ENCODE measurements around the gene ZNF629.

DNA sequence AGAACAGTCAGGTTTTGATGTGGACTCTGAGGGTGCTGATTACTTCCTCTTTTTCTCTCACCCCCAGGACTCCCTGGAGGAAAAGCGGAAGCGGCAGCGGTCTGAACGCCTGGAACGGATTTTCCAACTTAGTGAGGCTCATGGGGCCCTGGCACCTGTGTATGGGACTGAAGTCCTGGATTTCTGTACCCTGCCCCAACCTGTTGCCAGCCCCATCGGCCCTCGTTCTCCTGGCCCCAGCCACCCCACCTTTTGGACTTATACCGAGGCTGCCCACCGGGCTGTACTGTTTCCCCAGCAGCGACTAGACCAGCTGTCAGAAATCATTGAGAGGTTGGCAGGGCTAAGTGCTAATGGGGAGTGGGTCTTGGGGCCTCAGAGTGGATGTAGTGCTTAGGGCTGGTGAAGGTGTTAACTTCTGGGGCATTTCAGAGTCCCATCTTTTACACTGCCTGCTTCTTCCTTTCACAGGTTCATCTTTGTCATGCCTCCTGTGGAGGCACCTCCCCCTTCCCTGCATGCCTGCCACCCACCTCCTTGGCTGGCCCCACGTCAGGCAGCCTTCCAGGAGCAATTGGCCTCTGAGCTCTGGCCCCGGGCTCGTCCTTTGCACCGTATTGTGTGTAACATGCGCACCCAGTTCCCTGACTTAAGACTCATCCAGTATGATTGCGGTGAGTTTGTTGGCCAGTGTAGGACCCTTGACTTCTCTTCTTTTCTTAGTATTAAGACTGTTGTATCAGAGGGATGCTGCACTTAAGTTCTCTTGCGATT lies 57.9 kb downstream of the ZNF629 start:
- TF ChIP-seq POLR2A (IDR thresholded peaks at IDR 0.05; ENCODE audit: low read depth, low read length) (no peak), POLR2AphosphoS5 (IDR thresholded peaks at IDR 0.05; ENCODE audit: low read depth, low read length) (no peak)
